ENCODE results near the gene IL5RA.

The IL5RA gene

GRCh38 chr3:3107181-3107580 lies 3.0 kb downstream of the IL5RA start:
- no peak for TF ChIP-seq CTCF (IDR thresholded peaks at IDR 0.05)
- H3K4me1 ChIP-seq (ENCODE audit: control insufficient read depth in 1 of 2, insufficient read depth in 1 of 2, low read depth in 1 of 2, low read length in 1 of 2) = no peaks in the 10 kb centered on the region
- H3K36me3 ChIP-seq = no peaks in the 10 kb centered on the region
- no peak overlapping the region for H3K27ac ChIP-seq
- H3K27me3 ChIP-seq = no peaks in the 10 kb centered on the region
- H3K9me3 ChIP-seq = no peaks in the 10 kb centered on the region
- no peak overlapping the region for H3K4me3 ChIP-seq (ENCODE audit: low read depth in 1 of 2, low read length in 1 of 2)

- TF ChIP-seq CTCF (IDR thresholded peaks at IDR 0.05) = no peak
- no peaks in the 10 kb centered on the region for H3K36me3 ChIP-seq
- no peaks in the 10 kb centered on the region for H3K27me3 ChIP-seq
Observed at GRCh38 chr3:3105815-3106214, 4.4 kb downstream of the IL5RA start.

GRCh38 chr3:3105246-3105645 lies 4.9 kb downstream of the IL5RA start:
- H3K4me3 ChIP-seq (ENCODE audit: low read depth in 1 of 2, low read length in 1 of 2) = no peak overlapping the region
- TF ChIP-seq CTCF (IDR thresholded peaks at IDR 0.05) = no peak
- H3K27ac ChIP-seq = no peak overlapping the region
- H3K36me3 ChIP-seq = no peaks in the 10 kb centered on the region
- H3K4me1 ChIP-seq (ENCODE audit: control insufficient read depth in 1 of 2, insufficient read depth in 1 of 2, low read depth in 1 of 2, low read length in 1 of 2) = no peaks in the 10 kb centered on the region
- H3K9me3 ChIP-seq = no peaks in the 10 kb centered on the region
- no peaks in the 10 kb centered on the region for H3K27me3 ChIP-seq

More at GRCh38 chr3:3105815-3106214, 4.4 kb downstream of the IL5RA start:
- H3K9me3 ChIP-seq = no peaks in the 10 kb centered on the region
- no peaks in the 10 kb centered on the region for H3K4me1 ChIP-seq (ENCODE audit: control insufficient read depth in 1 of 2, insufficient read depth in 1 of 2, low read depth in 1 of 2, low read length in 1 of 2)
- H3K27ac ChIP-seq = no peak overlapping the region
- no peak overlapping the region for H3K4me3 ChIP-seq (ENCODE audit: low read depth in 1 of 2, low read length in 1 of 2)

GRCh38 chr3:3102751-3103150 lies 7.4 kb downstream of the IL5RA start:
- Histone ChIP-seq H3K4me3 (ENCODE audit: low read depth in 1 of 2, low read length in 1 of 2) (no peak overlapping the region), H3K9me3 (no peaks in the 10 kb centered on the region), H3K4me1 (ENCODE audit: control insufficient read depth in 1 of 2, insufficient read depth in 1 of 2, low read depth in 1 of 2, low read length in 1 of 2) (no peaks in the 10 kb centered on the region), H3K36me3 (no peaks in the 10 kb centered on the region), H3K27ac (no peak overlapping the region), H3K27me3 (no peaks in the 10 kb centered on the region)
- TF ChIP-seq CTCF (IDR thresholded peaks at IDR 0.05) = no peak

GRCh38 chr3:3101660-3102458 lies 8.3 kb downstream of the IL5RA start:
- Histone ChIP-seq H3K27me3 (no peaks in the 10 kb centered on the region), H3K4me1 (ENCODE audit: control insufficient read depth in 1 of 2, insufficient read depth in 1 of 2, low read depth in 1 of 2, low read length in 1 of 2) (no peaks in the 10 kb centered on the region), H3K36me3 (no peaks in the 10 kb centered on the region), H3K4me3 (ENCODE audit: low read depth in 1 of 2, low read length in 1 of 2) (no peak overlapping the region), H3K9me3 (no peaks in the 10 kb centered on the region), H3K27ac (no peak overlapping the region)
- no peak for TF ChIP-seq CTCF (IDR thresholded peaks at IDR 0.05)

Measured in neutrophil (primary cell).